Activated naive CD4-positive, alpha-beta T cell treated with anti-CD3 and anti-CD28 coated beads for 36 hours (primary cell): Measurements from ENCODE around the gene USP48. TPM values are rescaled to one million over a fixed set of nuclear protein-coding genes. Genes with fewer than 3 reads are reported as not detected.

Experiments used
- CTCF ChIA-PET: fragments of 350-600 bp; sonication (Branson Sonifier 250); formaldehyde crosslinking; loops from one replicate; lab custom pipeline; 2021; ENCODE audit warnings: antibody characterized with exemption; lab: Charles Lee
- DNase-seq: peaks from one replicate; pipeline ENCODE4 v3.0.0-alpha.2; 2020
- H3K27ac Mint-ChIP-seq: one replicate; pipeline ENCODE4 v1.8.0; 2021; ENCODE audit warnings: mild to moderate bottlenecking, mixed read lengths
- H3K27me3 Mint-ChIP-seq: one replicate; pipeline ENCODE4 v1.8.0; 2021; ENCODE audit warnings: low read depth, mixed read lengths
- H3K36me3 Mint-ChIP-seq: one replicate; pipeline ENCODE4 v1.8.0; 2021; ENCODE audit warnings: low read depth, mixed read lengths
- H3K4me1 Mint-ChIP-seq: one replicate; pipeline ENCODE4 v1.8.0; 2021; ENCODE audit warnings: low read depth, mixed read lengths
- H3K4me3 Mint-ChIP-seq: one replicate; pipeline ENCODE4 v1.8.0; 2021; ENCODE audit warnings: mild to moderate bottlenecking, moderate library complexity, mixed read lengths
- H3K9me3 Mint-ChIP-seq: one replicate; pipeline ENCODE4 v1.8.0; 2021; ENCODE audit warnings: mixed read lengths
- intact Hi-C: fragments of 100-400 bp; cut with micrococcal nuclease; formaldehyde crosslinking; loops from one replicate; pipeline ENCODE4 v1.15.1; 2023
- total RNA-seq, 2 experiments: library from RNA; stranded (reverse); gene quantifications; one replicate each; pipeline ENCODE4 v1.2.3, GENCODE V29; 2021

The USP48 gene
- total RNA-seq, 2 experiments from 2014 or later, result 89.9 to 93.4 TPM

DNA sequence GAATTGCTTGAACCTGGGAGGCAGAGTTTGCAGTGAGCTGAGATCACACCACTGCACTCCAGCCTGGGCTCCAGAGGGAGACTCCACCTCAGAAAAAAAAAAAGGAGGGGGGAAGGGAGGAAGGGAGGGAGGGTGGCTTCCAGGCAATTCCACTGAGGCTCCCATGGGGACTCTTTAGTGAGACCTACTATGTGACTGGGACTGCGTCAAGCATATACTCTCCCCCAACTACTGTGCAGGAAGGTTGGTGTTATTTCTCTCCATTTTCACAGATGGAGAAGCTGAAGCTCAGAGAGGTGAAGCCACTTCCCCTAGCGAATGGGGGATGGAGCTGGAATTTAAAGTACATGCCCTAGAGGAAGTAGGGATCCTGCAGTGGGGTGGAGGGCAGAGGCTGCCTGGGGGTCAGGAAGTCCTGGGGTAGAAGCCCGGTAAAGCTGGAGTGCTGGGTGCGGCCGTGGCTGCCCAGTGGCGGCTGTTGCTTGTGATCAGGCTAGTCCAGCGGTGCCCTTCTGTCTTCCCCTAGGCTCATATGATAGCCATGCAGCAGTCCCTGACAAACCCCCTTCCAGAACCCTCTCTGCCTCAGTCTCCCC, 154.1 kb downstream of the USP48 start:
- no peak overlapping the region for H3K27ac Mint-ChIP-seq

More for the DNA sequence above, 154.1 kb downstream of the USP48 start:
- H3K9me3 Mint-ChIP-seq, result no peaks in the 10 kb centered on the region
- no peak overlapping the region for H3K4me3 Mint-ChIP-seq
- H3K4me1 Mint-ChIP-seq, result no peaks in the 10 kb centered on the region
- CTCF ChIA-PET, result interaction anchor here (0.6 kb wide), 1 partner anchor 130 kb away, joined by 3 read pairs; no protein-coding TSS in a partner anchor
- H3K27me3 Mint-ChIP-seq, result peaks cover 8% of the 10 kb centered on the region
- no peak for DNase-seq
- intact Hi-C loops, result no loop called here
- H3K36me3 Mint-ChIP-seq, result no peaks in the 10 kb centered on the region

Other genes starting within 250 kb of the USP48 start
- under 1 TPM; 0.15 to 0.41 TPM for gene RAP1GAP, start 113.8 kb downstream of the USP48 start, total RNA-seq
- not detected for gene LDLRAD2, start 29.1 kb upstream of the USP48 start, total RNA-seq
- gene HSPG2, start 154.2 kb upstream of the USP48 start, total RNA-seq, result 1 to 10 TPM; 4.5 to 4.9 TPM
- gene CELA3B, start 193.9 kb upstream of the USP48 start, total RNA-seq, result not detected
- gene CELA3A, start 218.5 kb upstream of the USP48 start, total RNA-seq, result not detected